H1 (cell line): ENCODE measurements around the gene MIS18A. TPM values are rescaled to one million over a fixed set of nuclear protein-coding genes. Genes with fewer than 3 reads are reported as not detected.

Source experiments
- GTF2F1 ChIP-seq: IDR thresholded peaks from 2 replicates; pipeline ENCODE4 v1.6.1; 2012; ENCODE audit warnings: low read depth, low read length, improper control_type of control experiment, borderline replicate concordance
- HDAC2 ChIP-seq, 2 experiments: fragments of 300-600 bp in 1 of 2; sonication (generic) in 1 of 2; IDR thresholded peaks; 2 replicates each; pipeline ENCODE4 v1.6.1; 2011 to 2012; ENCODE audit warnings: low read depth in 2 of 2, low read length in 2 of 2, mild to moderate bottlenecking in 2 of 2, moderate library complexity in 2 of 2, borderline replicate concordance in 1 of 2, inconsistent platforms in 1 of 2
- NANOG ChIP-seq: IDR thresholded peaks from 2 replicates; pipeline ENCODE4 v1.6.1; 2011; ENCODE audit warnings: low read length, low read depth, mild to moderate bottlenecking, inconsistent platforms; ENCODE audit not compliant: insufficient read depth, poor library complexity, severe bottlenecking
- SP2 ChIP-seq: IDR thresholded peaks from 2 replicates; pipeline ENCODE4 v1.6.1; 2012; ENCODE audit warnings: mild to moderate bottlenecking, low read length, inconsistent platforms
- polyA plus RNA-seq, 7 experiments: library from polyadenylated mRNA; depleted of rRNA in 3 of 7; stranded (reverse) in 5 of 7; unstranded in 2 of 7; fragments of >200 nt in 5 of 7; fragments of 200-250 nt in 2 of 7; gene quantifications; 1 replicate in 5 of 7; 2 replicates in 1 of 7; 4 replicates in 1 of 7; pipeline versions ENCODE4 v1.2.1 to v1.2.3, GENCODE V29; 2011 to 2013; ENCODE audit warnings: missing spikeins in 2 of 7, mixed read lengths in 2 of 7
- total RNA-seq: library from RNA; stranded (reverse); fragmentation: NEBNext Ultra II Directional; extraction: Animal tissue kit (Norgen Biotek cat#: 25700); gene quantifications from 2 replicates; pipeline ENCODE4 v1.2.1, GENCODE V29; 2021

MIS18A gene
- total and polyA plus RNA-seq, 2 of the 8 experiments (the other 6 are each of a cell fraction or from before 2014, with no cell fraction given): 28.9 to 53.0 TPM

DNA sequence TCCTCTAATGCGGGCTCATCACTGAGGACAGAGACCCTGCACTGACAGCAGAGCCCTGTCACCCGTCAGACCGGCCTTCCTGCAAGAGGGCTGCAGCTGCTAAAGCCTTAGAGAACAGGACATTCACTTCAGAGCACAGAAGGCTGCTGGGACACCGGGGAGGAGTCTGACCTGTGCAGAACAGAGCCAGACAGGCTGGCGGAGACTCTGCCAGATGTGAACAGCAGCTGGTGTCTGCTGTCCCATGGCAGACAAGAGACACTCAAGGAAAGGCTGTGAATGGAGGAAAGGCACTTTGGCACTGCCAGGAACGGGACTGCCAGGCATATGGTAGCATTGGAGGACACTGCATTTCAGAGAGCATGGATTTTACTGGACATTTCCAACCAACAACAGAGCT lies 41.2 kb upstream of the MIS18A start (continued):
- TF ChIP-seq SP2: no peak
- TF ChIP-seq NANOG: no peak
- TF ChIP-seq HDAC2 (IDR thresholded peaks at IDR 0.05; ENCODE audit: borderline replicate concordance in 1 of 2, low read depth in 2 of 2, low read length in 2 of 2): no peak
- no peak for TF ChIP-seq GTF2F1
